Left lung (tissue), 10 donors: ENCODE measurements around the gene NID1. TPM values are rescaled to one million over a fixed set of nuclear protein-coding genes. Genes with fewer than 3 reads are reported as not detected.
A peak's percentile ranks its signal among the peaks of the same experiment; 100 is the strongest.

ENCODE experiments used
- ATAC-seq: fragments of 200-7000 bp; cut with Tn5 transposase; one replicate; pipeline ENCODE4 v1.9.1; 2020; ENCODE audit warnings: moderate library complexity
- DNase-seq, 4 donors: peaks; one replicate each; pipeline ENCODE4 v3.0.0-alpha.2; 2013 to 2020
- H3K27ac ChIP-seq, 2 donors: fragments of 200-600 bp; sonication (generic) in 1 of 2; one replicate each; pipeline versions ENCODE4 v1.5.0 to v1.8.0; 2020 to 2021
- H3K27me3 ChIP-seq, 2 donors: fragments of 200-600 bp; sonication (generic) in 1 of 2; one replicate each; pipeline versions ENCODE4 v1.5.0 to v1.8.0; 2020 to 2021
- H3K36me3 ChIP-seq, 2 donors: fragments of 200-600 bp; sonication (generic) in 1 of 2; one replicate each; pipeline versions ENCODE4 v1.5.0 to v1.8.0; 2020 to 2021
- H3K4me1 ChIP-seq, 2 donors: fragments of 200-600 bp; one replicate each; pipeline ENCODE4 v1.8.0; 2021
- H3K4me3 ChIP-seq, 2 donors: fragments of 200-600 bp; sonication (generic) in 1 of 2; one replicate each; pipeline versions ENCODE4 v1.5.0 to v1.8.0; 2020 to 2021; ENCODE audit warnings: mild to moderate bottlenecking in 1 of 2
- H3K9me3 ChIP-seq, 2 donors: fragments of 200-600 bp; sonication (generic) in 1 of 2; one replicate each; pipeline versions ENCODE4 v1.5.0 to v1.8.0; 2020 to 2021
- CTCF ChIP-seq, 2 donors: fragments of 200-600 bp; sonication (generic) in 1 of 2; IDR thresholded peaks; one replicate each; pipeline versions ENCODE4 v1.5.0 to v1.8.0; 2021; ENCODE audit warnings: antibody characterized with exemption in 2 of 2
- intact Hi-C, 2 donors: fragments of 100-400 bp; cut with DNase I; formaldehyde crosslinking; loops; one replicate each; pipeline versions ENCODE4 v1.11.2 to v1.14.2; 2022
- polyA plus RNA-seq, 6 donors: library from polyadenylated mRNA; unstranded; fragments of 120-200 nt; gene quantifications; one replicate each; pipeline ENCODE4 v1.2.1, GENCODE V29; 2013; ENCODE audit not compliant: insufficient read length in 6 of 6
- total RNA-seq, 2 donors: library from RNA; stranded (reverse); fragmentation: NEBNext Ultra II Directional; extraction: Animal tissue kit (Norgen Biotek cat#: 25700); gene quantifications; one replicate each; pipeline ENCODE4 v1.2.1, GENCODE V29; 2021
- donor health status: DM: no; HTN: yes; CAD: no.
- donor health status: DM: no; HTN: no; CAD: no.

The NID1 gene
- total and polyA plus RNA-seq, 8 donors, result 55.4 to 233 (median 218) TPM

- H3K27ac ChIP-seq, result no peak overlapping the region
- no peaks in the 10 kb centered on the region for H3K36me3 ChIP-seq
- peaks cover 0 to 23% of the 10 kb centered on the region in 2 donors for H3K4me1 ChIP-seq
- no peak overlapping the region for H3K4me3 ChIP-seq
- H3K9me3 ChIP-seq, result no peaks in the 10 kb centered on the region
- intact Hi-C loops, result no loop called here
- TF ChIP-seq CTCF (IDR thresholded peaks at IDR 0.05), result no peak
- DNase-seq (no peak), ATAC-seq (no peak)
- no peaks in the 10 kb centered on the region for H3K27me3 ChIP-seq
These were observed 62.3 kb downstream of the NID1 start for GRCh38 chr1:236002572-236002971.

GRCh38 chr1:236002025-236002390, 62.9 kb downstream of the NID1 start:
- ATAC-seq, result no peak
- TF ChIP-seq CTCF (IDR thresholded peaks at IDR 0.05), result no peak
- intact Hi-C loops, result no loop called here

GRCh38 chr1:236000781-236001180, 64.1 kb downstream of the NID1 start:
- intact Hi-C loops, result no loop called here
- no peaks in the 10 kb centered on the region for H3K9me3 ChIP-seq
- DNase-seq (no peak), ATAC-seq (no peak)
- H3K4me1 ChIP-seq, result peaks cover 0 to 23% of the 10 kb centered on the region in 2 donors
- no peak overlapping the region for H3K4me3 ChIP-seq
- no peak for TF ChIP-seq CTCF (IDR thresholded peaks at IDR 0.05)
- H3K27me3 ChIP-seq, result no peaks in the 10 kb centered on the region
- no peaks in the 10 kb centered on the region for H3K36me3 ChIP-seq
- no peak overlapping the region for H3K27ac ChIP-seq

More at GRCh38 chr1:236002025-236002390, 62.9 kb downstream of the NID1 start:
- H3K27ac ChIP-seq, result no peak overlapping the region
- H3K36me3 ChIP-seq, result no peaks in the 10 kb centered on the region
- no peak for DNase-seq
- peaks cover 0 to 23% of the 10 kb centered on the region in 2 donors for H3K4me1 ChIP-seq
- no peak overlapping the region for H3K4me3 ChIP-seq
- H3K9me3 ChIP-seq, result no peaks in the 10 kb centered on the region
- H3K27me3 ChIP-seq, result no peaks in the 10 kb centered on the region

GRCh38 chr1:235999259-235999925, 65.5 kb downstream of the NID1 start:
- TF ChIP-seq CTCF (IDR thresholded peaks at IDR 0.05), result no peak
- no peaks in the 10 kb centered on the region for H3K9me3 ChIP-seq
- no peak for DNase-seq
- peak overlapping the region; percentile 37 to 64 for H3K27ac ChIP-seq
- ATAC-seq, result peak; percentile 74
- no peak overlapping the region for H3K4me3 ChIP-seq
- H3K27me3 ChIP-seq, result no peaks in the 10 kb centered on the region
- H3K4me1 ChIP-seq, result peaks cover 0 to 23% of the 10 kb centered on the region in 2 donors
- H3K36me3 ChIP-seq, result no peaks in the 10 kb centered on the region
- intact Hi-C loops, result no loop called here

GRCh38 chr1:235998812-235999211, 66.1 kb downstream of the NID1 start:
- Histone ChIP-seq H3K4me1 (peaks cover 0 to 23% of the 10 kb centered on the region in 2 donors), H3K4me3 (no peak overlapping the region), H3K9me3 (no peaks in the 10 kb centered on the region), H3K27me3 (no peaks in the 10 kb centered on the region), H3K36me3 (no peaks in the 10 kb centered on the region), H3K27ac (peak overlapping the region; percentile 37 to 64)
- DNase-seq (no peak), ATAC-seq (peak; percentile 60)
- intact Hi-C loops, result no loop called here
- no peak for TF ChIP-seq CTCF (IDR thresholded peaks at IDR 0.05)
